HG03280 (cell line): Measurements from ENCODE around the gene JAKMIP2.
"Not testable (repeated sequence)": the region's sequence is repeated elsewhere in the genome, so short reads cannot be mapped to it uniquely, and the experiment has no call there.

Experiments
- ATAC-seq: cut with Tn5 transposase; IDR thresholded peaks from one replicate; pipeline ENCODE4 v1.9.1; 2021; ENCODE audit warnings: mild to moderate bottlenecking, moderate library complexity; ENCODE audit not compliant: unreplicated experiment

JAKMIP2 gene

GRCh38 chr5:147661541-147661940 is 121.0 kb downstream of the JAKMIP2 start:
- ATAC-seq = no peak

- ATAC-seq = no peak
Measured at GRCh38 chr5:147659166-147659929, 123.2 kb downstream of the JAKMIP2 start.

GRCh38 chr5:147658293-147658932 is 124.1 kb downstream of the JAKMIP2 start:
- ATAC-seq = no peak

- no peak for ATAC-seq
Measured at GRCh38 chr5:147648597-147648996, 133.9 kb downstream of the JAKMIP2 start.

GRCh38 chr5:147645197-147645596 is 137.3 kb downstream of the JAKMIP2 start:
- no peak for ATAC-seq

GRCh38 chr5:147644460-147644859 is 138.1 kb downstream of the JAKMIP2 start:
- ATAC-seq = no peak

GRCh38 chr5:147643142-147643541 is 139.4 kb downstream of the JAKMIP2 start:
- ATAC-seq = no peak

- ATAC-seq = no peak
Measured at GRCh38 chr5:147642666-147643065, 139.9 kb downstream of the JAKMIP2 start.

- ATAC-seq = no peak
Measured at GRCh38 chr5:147639321-147639720, 143.2 kb downstream of the JAKMIP2 start.

GRCh38 chr5:147636729-147636984 is 145.9 kb downstream of the JAKMIP2 start:
- ATAC-seq = no peak

- no peak for ATAC-seq
Measured at GRCh38 chr5:147635882-147636728, 146.4 kb downstream of the JAKMIP2 start.

GRCh38 chr5:147635439-147635838 is 147.1 kb downstream of the JAKMIP2 start:
- ATAC-seq = not testable (repeated sequence)

GRCh38 chr5:147633173-147633572 is 149.4 kb downstream of the JAKMIP2 start:
- no peak for ATAC-seq

- no peak for ATAC-seq
Measured at GRCh38 chr5:147631428-147632003, 151.0 kb downstream of the JAKMIP2 start.

- no peak for ATAC-seq
Measured at GRCh38 chr5:147629196-147629595, 153.3 kb downstream of the JAKMIP2 start.

GRCh38 chr5:147628058-147628895 is 154.3 kb downstream of the JAKMIP2 start:
- ATAC-seq = peak; percentile 90

GRCh38 chr5:147626464-147626863 is 156.1 kb downstream of the JAKMIP2 start:
- ATAC-seq = no peak

GRCh38 chr5:147621016-147621415 is 161.5 kb downstream of the JAKMIP2 start:
- ATAC-seq = no peak

- ATAC-seq = no peak
Measured at GRCh38 chr5:147619281-147619878, 163.1 kb downstream of the JAKMIP2 start.

- no peak for ATAC-seq
Measured at GRCh38 chr5:147617711-147618350, 164.7 kb downstream of the JAKMIP2 start.
